Natural killer cell treated with Interleukin-12 subunit alpha and Interleukin-12 subunit beta and Interleukin-15 and Interleukin-18, amount 100 ng/mL, for 72 hours (primary cell): ENCODE results near the gene SMIM13. TPM values are rescaled to one million over a fixed set of nuclear protein-coding genes. Genes with fewer than 3 reads are reported as not detected.

ENCODE experiments used
- ATAC-seq, 2 donors: fragments of 150-1000 bp; cut with Tn5 transposase in 1 of 2; sonication (Bioruptor Pico), chemical (Tn5 transposase) in 1 of 2; 2 replicates each; pipeline ENCODE4 v1.10.0; 2021
- DNase-seq: peaks from one replicate; pipeline ENCODE4 v3.0.0; 2022; ENCODE audit warnings: low spot score
- H3K27ac Mint-ChIP-seq, 2 donors: 1 replicate in 1 of 2; 2 replicates in 1 of 2; pipeline ENCODE4 v1.8.0; 2022; ENCODE audit warnings: mixed read lengths in 2 of 2, mild to moderate bottlenecking in 1 of 2, moderate library complexity in 1 of 2
- H3K27me3 Mint-ChIP-seq, 2 donors: 1 replicate in 1 of 2; 2 replicates in 1 of 2; pipeline ENCODE4 v1.8.0; 2022; ENCODE audit warnings: mixed read lengths in 2 of 2
- H3K36me3 Mint-ChIP-seq: one replicate; pipeline ENCODE4 v1.8.0; 2022; ENCODE audit warnings: mixed read lengths
- H3K4me1 Mint-ChIP-seq, 2 donors: 1 replicate in 1 of 2; 2 replicates in 1 of 2; pipeline ENCODE4 v1.8.0; 2022; ENCODE audit warnings: low read depth in 2 of 2, mixed read lengths in 2 of 2, mild to moderate bottlenecking in 1 of 2
- H3K4me3 Mint-ChIP-seq: one replicate; pipeline ENCODE4 v1.8.0; 2022; ENCODE audit warnings: mixed read lengths
- H3K9me3 Mint-ChIP-seq: 2 replicates; pipeline ENCODE4 v1.8.0; 2022; ENCODE audit warnings: mixed read lengths
- total RNA-seq, 2 donors: library from RNA; stranded (reverse); gene quantifications; one replicate each; pipeline ENCODE4 v1.2.3, GENCODE V29; 2022

The SMIM13 gene
- total RNA-seq, 2 donors from 2014 or later = 14.2 to 16.0 TPM

- Mint-ChIP-seq H3K27ac (no peak overlapping the region), H3K4me1 (peaks cover 16 to 21% of the 10 kb centered on the region in 2 donors), H3K9me3 (no peaks in the 10 kb centered on the region), H3K27me3 (no peaks in the 10 kb centered on the region), H3K36me3 (peaks cover 37% of the 10 kb centered on the region), H3K4me3 (no peak overlapping the region)
- DNase-seq = no peak
- ATAC-seq = no peak
These were observed 88.0 kb downstream of the SMIM13 start for GRCh38 chr6:11181478-11182136.

GRCh38 chr6:11183761-11184362 is 90.2 kb downstream of the SMIM13 start:
- H3K4me1 Mint-ChIP-seq = peaks cover 16 to 23% of the 10 kb centered on the region in 2 donors
- no peak overlapping the region for H3K4me3 Mint-ChIP-seq
- ATAC-seq (no peak), DNase-seq (no peak)
- no peaks in the 10 kb centered on the region for H3K27me3 Mint-ChIP-seq
- H3K36me3 Mint-ChIP-seq = peaks cover 56% of the 10 kb centered on the region
- peak overlapping the region; percentile 38 to 46 for H3K27ac Mint-ChIP-seq
- H3K9me3 Mint-ChIP-seq = no peaks in the 10 kb centered on the region

- Mint-ChIP-seq H3K9me3 (no peaks in the 10 kb centered on the region), H3K4me1 (peaks cover 16% of the 10 kb centered on the region in 2 donors)
These were observed 91.7 kb downstream of the SMIM13 start for GRCh38 chr6:11185204-11185842.

GRCh38 chr6:11187301-11187700 is 93.7 kb downstream of the SMIM13 start:
- no peaks in the 10 kb centered on the region for H3K9me3 Mint-ChIP-seq
- no peak overlapping the region for H3K27ac Mint-ChIP-seq
- no peak for ATAC-seq
- peaks cover 58% of the 10 kb centered on the region for H3K36me3 Mint-ChIP-seq
- no peak overlapping the region for H3K4me3 Mint-ChIP-seq
- peaks cover 16% of the 10 kb centered on the region in 2 donors for H3K4me1 Mint-ChIP-seq
- DNase-seq = no peak
- no peaks in the 10 kb centered on the region for H3K27me3 Mint-ChIP-seq

More at GRCh38 chr6:11185204-11185842, 91.7 kb downstream of the SMIM13 start:
- ATAC-seq (no peak), DNase-seq (no peak)
- H3K27ac Mint-ChIP-seq = no peak overlapping the region
- H3K4me3 Mint-ChIP-seq = no peak overlapping the region
- peaks cover 56% of the 10 kb centered on the region for H3K36me3 Mint-ChIP-seq
- no peaks in the 10 kb centered on the region for H3K27me3 Mint-ChIP-seq

Other genes with a start within 250 kb of the SMIM13 start
- not detected for gene GCM2, start 211.8 kb upstream of the SMIM13 start, total RNA-seq
- 1 to 10 TPM in 1 of 2 donors, not detected in 1; 1.6 TPM for gene SYCP2L, start 206.8 kb upstream of the SMIM13 start, total RNA-seq
- gene ELOVL2, start 49.5 kb upstream of the SMIM13 start, total RNA-seq = not detected
- gene ERVFRD-1, start 17.9 kb downstream of the SMIM13 start, total RNA-seq = not detected
- 10 to 100 TPM; 59.9 to 81.3 TPM for gene NEDD9, start 138.8 kb downstream of the SMIM13 start, total RNA-seq